Immature natural killer cell (primary cell): ENCODE measurements around the gene VSIG8. TPM values are rescaled to one million over a fixed set of nuclear protein-coding genes. Genes with fewer than 3 reads are reported as not detected.
"Not testable (repeated sequence)": the region's sequence is repeated elsewhere in the genome, so short reads cannot be mapped to it uniquely, and the experiment has no call there.

Experiments
- DNase-seq, 3 donors: peaks; one replicate each; pipeline ENCODE4 v3.0.0; 2022; ENCODE audit warnings: mixed read lengths in 1 of 3
- H3K27ac Mint-ChIP-seq, 6 donors: one replicate each; pipeline ENCODE4 v1.8.0; 2020; ENCODE audit warnings: mixed read lengths in 6 of 6, mild to moderate bottlenecking in 5 of 6, inconsistent platforms in 4 of 6, moderate library complexity in 3 of 6
- H3K27me3 Mint-ChIP-seq, 3 donors: one replicate each; pipeline ENCODE4 v1.8.0; 2020 to 2021; ENCODE audit warnings: low read depth in 3 of 3, mild to moderate bottlenecking in 3 of 3, mixed read lengths in 3 of 3, moderate library complexity in 3 of 3, inconsistent platforms in 1 of 3
- H3K36me3 Mint-ChIP-seq, 3 donors: one replicate each; pipeline ENCODE4 v1.8.0; 2020; ENCODE audit warnings: mixed read lengths in 3 of 3, inconsistent platforms in 2 of 3, mild to moderate bottlenecking in 2 of 3
- H3K4me1 Mint-ChIP-seq, 2 donors: one replicate each; pipeline ENCODE4 v1.8.0; 2020; ENCODE audit warnings: inconsistent platforms in 2 of 2, mild to moderate bottlenecking in 2 of 2, mixed read lengths in 2 of 2, moderate library complexity in 1 of 2
- H3K4me3 Mint-ChIP-seq, 5 donors: one replicate each; pipeline ENCODE4 v1.8.0; 2020; ENCODE audit warnings: mild to moderate bottlenecking in 5 of 5, mixed read lengths in 5 of 5, inconsistent platforms in 3 of 5, moderate library complexity in 3 of 5
- H3K9me3 Mint-ChIP-seq, 6 donors: one replicate each; pipeline ENCODE4 v1.8.0; 2020; ENCODE audit warnings: mild to moderate bottlenecking in 6 of 6, mixed read lengths in 6 of 6, inconsistent platforms in 4 of 6, moderate library complexity in 3 of 6
- polyA plus RNA-seq, 3 donors: library from polyadenylated mRNA; unstranded; fragments of 300-500 nt; fragmentation: Illumina TruSeq; gene quantifications; one replicate each; pipeline ENCODE4 v1.2.3, GENCODE V29; 2021

Gene VSIG8
- polyA plus RNA-seq = not detected

- DNase-seq = no peak
- peaks cover 0 to 7% (median 0%) of the 10 kb centered on the region in 3 donors for H3K36me3 Mint-ChIP-seq
- H3K4me1 Mint-ChIP-seq = peaks cover 0 to 3% of the 10 kb centered on the region in 2 donors
- no peak within 1 kb of the TSS for H3K27ac Mint-ChIP-seq
- H3K9me3 Mint-ChIP-seq = no peaks in the 10 kb centered on the region
- H3K4me3 Mint-ChIP-seq = no peak within 1 kb of the TSS
- peaks cover 2 to 9% (median 3%) of the 10 kb centered on the region in 3 donors for H3K27me3 Mint-ChIP-seq
These were observed at the start of gene VSIG8 for GRCh38 chr1:159862557-159862956. Gene VSIG8 (minus strand): TSS chr1:159862657. CDS start chr1:159862521, 136 bp downstream.

- peaks cover 10 to 13% (median 13%) of the 10 kb centered on the region in 3 donors for H3K27me3 Mint-ChIP-seq
- H3K4me1 Mint-ChIP-seq = peaks cover 51 to 55% of the 10 kb centered on the region in 2 donors
- DNase-seq = peak; percentile 14 to 22 (median 18)
- peak overlapping the region; percentile 96 to 99 (median 98) for H3K27ac Mint-ChIP-seq
- peaks cover 3 to 12% (median 11%) of the 10 kb centered on the region in 3 donors for H3K36me3 Mint-ChIP-seq
- peak overlapping the region; percentile 57 to 87 (median 72) for H3K4me3 Mint-ChIP-seq
- no peaks in the 10 kb centered on the region for H3K9me3 Mint-ChIP-seq
These were observed 49.0 kb upstream of the VSIG8 start for GRCh38 chr1:159911326-159912070.

DNA sequence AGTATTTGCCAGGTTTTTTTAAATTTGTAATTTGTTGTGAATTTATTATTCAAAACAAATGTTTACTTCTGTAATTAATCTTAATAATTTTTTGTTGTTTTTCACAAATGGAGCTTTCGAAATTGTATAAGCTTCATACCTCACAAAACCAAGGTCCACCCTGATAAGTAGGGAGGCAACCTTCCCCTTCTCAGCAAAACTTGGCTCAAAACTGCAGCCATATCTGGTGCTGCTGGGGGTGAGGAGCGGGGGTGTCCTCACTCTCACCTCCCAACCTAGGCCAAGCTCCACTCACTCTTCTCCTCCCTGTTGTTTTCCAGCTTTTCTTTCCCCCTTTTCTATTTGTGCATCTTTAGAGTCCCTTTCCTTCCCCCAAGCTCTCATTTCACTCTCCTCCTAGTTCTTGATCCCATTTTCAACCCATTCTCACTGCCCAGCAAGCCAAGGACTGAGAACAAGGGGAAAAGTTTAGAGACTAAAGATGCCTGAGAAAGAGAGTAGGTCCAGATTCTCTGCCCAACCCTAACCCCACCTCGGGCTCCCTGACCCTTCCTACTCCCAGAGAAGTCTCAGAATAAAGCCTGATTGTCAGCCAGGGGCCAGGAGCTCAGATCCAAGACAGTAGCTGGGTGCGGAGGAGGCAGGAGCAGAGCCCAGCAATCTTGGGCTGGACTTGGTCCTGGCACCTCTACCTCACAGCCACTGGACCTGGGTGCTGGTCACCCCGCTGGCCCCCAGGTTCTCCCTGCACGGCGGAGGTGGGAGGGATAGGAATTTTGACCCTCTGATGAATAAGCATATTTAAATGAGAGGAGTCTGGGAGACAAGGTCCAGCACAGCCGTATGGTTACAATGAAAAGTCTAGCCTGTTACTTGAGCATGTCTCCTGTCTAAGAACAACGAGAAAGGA is 45.8 kb upstream of the VSIG8 start:
- Mint-ChIP-seq H3K4me3 (no peak overlapping the region), H3K36me3 (peaks cover 0 to 8% (median 3%) of the 10 kb centered on the region in 3 donors)

DNA sequence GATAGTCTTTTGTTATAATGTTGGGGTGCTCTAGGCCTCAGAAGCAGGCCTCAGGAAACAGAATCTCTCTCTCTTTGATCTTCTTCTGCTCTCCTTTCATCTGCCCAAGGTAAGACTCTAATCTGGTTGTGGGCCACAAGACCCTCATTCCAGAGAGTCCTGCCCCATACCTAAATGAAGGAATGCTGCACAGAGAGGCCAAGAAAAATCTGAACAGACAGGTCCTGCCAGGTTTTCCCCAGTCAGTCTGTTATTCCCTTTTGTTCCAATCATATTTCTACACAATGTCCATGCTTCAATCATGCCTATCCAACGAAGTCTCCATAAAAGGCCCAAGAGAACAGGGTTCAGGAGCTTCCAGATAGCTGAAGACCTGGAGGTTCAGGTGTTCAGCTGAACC is 44.5 kb upstream of the VSIG8 start:
- no peak for DNase-seq
- Mint-ChIP-seq H3K4me3 (no peak overlapping the region), H3K27ac (peak overlapping the region in 3 of 6 donors; percentile 73 to 85 (median 80)), H3K4me1 (peaks cover 30% of the 10 kb centered on the region in 2 donors), H3K36me3 (peaks cover 0 to 8% (median 3%) of the 10 kb centered on the region in 3 donors), H3K9me3 (peaks cover 0 to 2% (median 0%) of the 10 kb centered on the region in 6 donors), H3K27me3 (peaks cover 7 to 12% (median 9%) of the 10 kb centered on the region in 3 donors)

More for the DNA sequence above, 45.8 kb upstream of the VSIG8 start:
- Mint-ChIP-seq H3K27me3 (peaks cover 7 to 13% (median 13%) of the 10 kb centered on the region in 3 donors), H3K27ac (peak overlapping the region; percentile 45 to 97 (median 80)), H3K4me1 (peaks cover 42 to 43% of the 10 kb centered on the region in 2 donors), H3K9me3 (peaks cover 0 to 2% (median 0%) of the 10 kb centered on the region in 6 donors)
- DNase-seq = no peak

DNA sequence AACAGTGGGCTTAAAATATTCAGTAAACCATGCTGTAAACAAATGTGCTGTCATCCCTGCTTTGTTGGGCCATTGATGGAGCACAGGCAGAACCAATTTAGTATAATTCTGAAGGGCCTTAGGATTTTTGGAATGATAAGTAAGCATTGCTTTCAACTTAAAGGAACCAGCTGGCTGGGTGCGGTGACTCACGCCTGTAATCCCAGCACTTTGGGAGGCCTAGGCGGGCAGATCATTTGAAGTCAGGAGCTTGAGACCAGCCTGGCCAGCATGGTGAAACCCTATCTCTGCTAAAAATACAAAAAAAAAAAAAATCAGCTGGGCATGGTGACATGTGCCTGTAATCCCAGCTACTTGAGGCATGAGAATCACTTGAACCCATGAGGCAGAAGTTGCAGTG is 41.6 kb upstream of the VSIG8 start:
- not testable (repeated sequence) for DNase-seq, H3K4me3 Mint-ChIP-seq, H3K36me3 Mint-ChIP-seq, H3K9me3 Mint-ChIP-seq, H3K27ac Mint-ChIP-seq, H3K27me3 Mint-ChIP-seq
- H3K4me1 Mint-ChIP-seq = peaks cover under 1 to 10% of the 10 kb centered on the region in 2 donors

GRCh38 chr1:159902541-159902940 is 40.1 kb upstream of the VSIG8 start:
- Mint-ChIP-seq H3K4me3 (no peak overlapping the region), H3K4me1 (peaks cover 6% of the 10 kb centered on the region in 2 donors), H3K36me3 (peaks cover 0 to 6% (median 5%) of the 10 kb centered on the region in 3 donors), H3K27me3 (peaks cover 3 to 11% (median 8%) of the 10 kb centered on the region in 3 donors), H3K27ac (no peak overlapping the region), H3K9me3 (peaks cover 0 to 2% (median 0%) of the 10 kb centered on the region in 6 donors)
- no peak for DNase-seq

DNA sequence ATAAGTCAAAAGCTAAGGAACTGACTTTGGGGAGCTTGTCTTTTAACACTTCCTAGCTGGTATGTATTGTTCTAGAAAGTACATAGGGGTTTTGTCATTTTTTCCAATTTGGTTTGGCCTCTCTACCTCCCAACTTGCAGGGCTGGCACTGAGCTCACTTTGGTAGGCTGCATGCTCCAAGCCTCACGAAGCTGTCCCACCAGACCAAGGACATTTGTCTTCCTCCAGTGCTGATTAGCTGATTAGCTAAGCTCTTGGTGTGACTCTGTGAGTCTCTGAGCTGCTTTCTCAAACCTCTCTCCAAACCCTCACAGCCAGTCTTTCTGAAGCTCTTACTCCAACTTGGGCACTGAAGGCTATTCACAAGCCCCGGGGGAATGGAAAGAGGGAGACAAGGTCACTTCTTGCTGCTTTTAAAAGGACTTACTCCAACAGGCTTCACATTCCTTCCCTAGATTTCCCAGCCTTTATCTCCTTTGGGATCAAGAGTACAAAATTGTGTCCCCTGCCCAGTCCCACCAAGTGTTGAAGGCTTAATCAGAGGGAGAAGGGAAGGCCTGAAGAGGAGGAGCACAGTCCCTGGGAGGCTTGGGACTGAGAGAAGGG is 38.4 kb upstream of the VSIG8 start:
- no peak for DNase-seq
- Mint-ChIP-seq H3K27me3 (peaks cover 3 to 13% (median 11%) of the 10 kb centered on the region in 3 donors), H3K27ac (peak overlapping the region in 1 of 6 donors; percentile 8), H3K4me1 (peaks cover 16% of the 10 kb centered on the region in 2 donors), H3K36me3 (peaks cover 0 to 6% (median 3%) of the 10 kb centered on the region in 3 donors), H3K4me3 (no peak overlapping the region), H3K9me3 (peaks cover 0 to 2% (median 0%) of the 10 kb centered on the region in 6 donors)

DNA sequence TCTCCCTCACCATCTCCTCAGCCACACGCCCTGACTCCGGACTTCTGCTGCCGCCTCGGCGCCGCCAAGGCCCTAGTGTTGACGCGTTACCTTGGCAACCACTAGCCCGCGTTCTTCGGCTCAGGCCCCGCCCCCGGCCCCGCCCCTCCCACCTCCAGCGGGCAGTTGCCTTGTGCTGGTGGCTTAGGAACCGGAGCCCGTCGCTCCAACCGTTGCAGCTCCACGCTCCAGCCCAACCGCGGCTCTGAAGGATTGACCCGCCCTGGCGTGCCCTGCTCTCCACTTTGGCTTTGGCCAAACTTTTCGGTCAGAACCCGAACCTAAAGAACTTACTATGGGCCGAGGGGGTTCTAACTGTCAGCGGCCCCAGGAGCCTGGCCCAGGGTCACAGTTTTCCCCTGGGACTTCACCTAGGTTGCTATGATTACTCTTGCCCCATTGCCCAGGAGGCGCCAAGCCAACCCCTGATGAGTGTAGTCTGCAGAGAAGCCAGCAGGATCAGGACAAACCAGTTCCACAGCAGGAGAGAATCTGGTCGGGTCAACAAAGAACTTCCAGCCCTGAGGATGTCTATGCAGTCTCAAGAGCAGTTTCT is 37.7 kb upstream of the VSIG8 start, which contains the start of gene CFAP45:
Gene CFAP45 (minus strand): TSS at position 80 of the 595 bp plus-strand sequence. CDS start 67 bp downstream, at position 13.
- no peak within 1 kb of the TSS for H3K4me3 Mint-ChIP-seq
- peak in 2 of 3 donors; percentile 17 to 33 for DNase-seq
- peaks cover 6 to 13% (median 9%) of the 10 kb centered on the region in 3 donors for H3K27me3 Mint-ChIP-seq

DNA sequence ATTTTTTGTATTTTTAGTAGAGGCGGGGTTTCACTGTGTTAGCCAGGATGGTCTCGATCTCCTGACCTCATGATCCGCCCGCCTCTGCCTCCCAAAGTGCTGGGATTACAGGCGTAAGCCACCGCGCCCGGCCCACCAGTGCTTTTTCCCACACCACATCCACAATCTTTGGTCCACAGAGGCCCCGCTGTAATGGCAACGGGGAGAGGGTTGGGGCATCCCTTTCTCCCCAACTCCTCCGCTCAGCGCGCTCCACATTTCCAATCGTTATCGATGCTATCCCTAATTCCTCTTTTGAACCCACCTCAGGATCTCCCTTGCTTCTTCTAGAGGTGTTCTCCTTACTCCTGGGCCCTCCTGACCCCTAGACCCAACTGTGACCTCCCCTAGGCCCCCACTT is 37.2 kb upstream of the VSIG8 start:
- not testable (repeated sequence) for H3K4me3 Mint-ChIP-seq, H3K36me3 Mint-ChIP-seq, DNase-seq, H3K9me3 Mint-ChIP-seq
- H3K27ac Mint-ChIP-seq = peak overlapping the region in 4 of 6 donors; percentile 8 to 82 (median 68)
- peaks cover 16% of the 10 kb centered on the region in 2 donors for H3K4me1 Mint-ChIP-seq
- peaks cover 6 to 13% (median 9%) of the 10 kb centered on the region in 3 donors for H3K27me3 Mint-ChIP-seq

More for the DNA sequence above, 37.7 kb upstream of the VSIG8 start, which contains the start of gene CFAP45:
- peaks cover 0 to under 1% (median 0%) of the 10 kb centered on the region in 6 donors for H3K9me3 Mint-ChIP-seq
- peak within 1 kb of the TSS in 5 of 6 donors; percentile 8 to 82 (median 60) for H3K27ac Mint-ChIP-seq
- H3K4me1 Mint-ChIP-seq = peaks cover 16% of the 10 kb centered on the region in 2 donors
- peaks cover 0 to 6% (median 3%) of the 10 kb centered on the region in 3 donors for H3K36me3 Mint-ChIP-seq

DNA sequence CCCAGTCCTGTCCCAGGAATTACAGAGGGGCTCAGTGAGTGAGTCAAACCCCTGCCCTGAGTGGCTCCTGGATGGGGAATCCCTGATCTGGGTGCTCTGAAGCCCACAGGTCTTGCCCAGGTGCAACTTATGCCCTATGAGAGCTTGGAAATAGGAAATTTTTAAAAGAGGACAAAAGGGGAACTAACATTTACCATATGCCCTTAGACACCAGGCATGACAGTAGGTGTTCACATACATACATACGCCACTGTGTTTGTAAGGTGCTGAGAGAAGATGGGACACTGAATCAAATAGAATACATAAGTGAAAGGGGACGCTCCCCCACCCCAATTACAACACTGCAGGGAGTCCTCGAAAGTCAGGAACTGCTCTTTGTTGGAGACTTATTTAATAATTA is 36.1 kb upstream of the VSIG8 start:
- Mint-ChIP-seq H3K9me3 (no peaks in the 10 kb centered on the region), H3K27ac (no peak overlapping the region), H3K4me3 (no peak overlapping the region), H3K27me3 (peaks cover 6 to 13% (median 9%) of the 10 kb centered on the region in 3 donors), H3K4me1 (peaks cover 16% of the 10 kb centered on the region in 2 donors), H3K36me3 (peaks cover 0 to 3% (median 2%) of the 10 kb centered on the region in 3 donors)
- no peak for DNase-seq

GRCh38 chr1:159897962-159898361 is 35.5 kb upstream of the VSIG8 start:
- Mint-ChIP-seq H3K27me3 (peaks cover 6 to 13% (median 7%) of the 10 kb centered on the region in 3 donors), H3K9me3 (no peaks in the 10 kb centered on the region), H3K4me1 (peaks cover 16% of the 10 kb centered on the region in 2 donors), H3K4me3 (no peak overlapping the region), H3K27ac (peak overlapping the region in 1 of 6 donors; percentile 43), H3K36me3 (peaks cover 0 to 3% (median 0%) of the 10 kb centered on the region in 3 donors)
- DNase-seq = no peak

- Mint-ChIP-seq H3K4me3 (peak overlapping the region in 2 of 5 donors; percentile 11 to 33), H3K4me1 (peaks cover 19 to 20% of the 10 kb centered on the region in 2 donors), H3K27me3 (peaks cover 6 to 14% (median 7%) of the 10 kb centered on the region in 3 donors), H3K36me3 (peaks cover 0 to 3% (median 0%) of the 10 kb centered on the region in 3 donors), H3K9me3 (no peaks in the 10 kb centered on the region), H3K27ac (peak overlapping the region in 1 of 6 donors; percentile 64)
- no peak for DNase-seq
These were observed 34.1 kb upstream of the VSIG8 start for GRCh38 chr1:159896546-159896930.
